Hepatocyte (in vitro differentiated cells): ENCODE measurements around the gene HECTD1. TPM values are rescaled to one million over a fixed set of nuclear protein-coding genes. Genes with fewer than 3 reads are reported as not detected.
"Not testable (repeated sequence)": the region's sequence is repeated elsewhere in the genome, so short reads cannot be mapped to it uniquely, and the experiment has no call there.

ENCODE experiments used
- DNase-seq: peaks from one replicate; pipeline ENCODE4 v3.0.0-alpha.2; 2016; ENCODE audit warnings: low spot score
- H2AFZ ChIP-seq: fragments of 200-600 bp; sonication (generic); 2 replicates; pipeline ENCODE4 v1.6.0; 2016; ENCODE audit warnings: antibody characterized with exemption, mild to moderate bottlenecking
- H3K27ac ChIP-seq: fragments of 200-600 bp; sonication (generic); 2 replicates; pipeline ENCODE4 v1.5.1; 2016; ENCODE audit warnings: mild to moderate bottlenecking
- H3K27me3 ChIP-seq: fragments of 200-600 bp; sonication (generic); 2 replicates; pipeline ENCODE4 v1.6.1; 2016
- H3K36me3 ChIP-seq: fragments of 200-600 bp; sonication (generic); replicated peaks from 2 replicates; pipeline ENCODE4 v1.5.1; 2016; ENCODE audit warnings: low read depth; ENCODE audit not compliant: insufficient read depth
- H3K4me1 ChIP-seq: fragments of 200-600 bp; sonication (generic); 2 replicates; pipeline ENCODE4 v1.5.1; 2016; ENCODE audit warnings: mild to moderate bottlenecking, moderate library complexity; ENCODE audit not compliant: insufficient read depth
- H3K4me2 ChIP-seq: fragments of 200-600 bp; sonication (generic); 2 replicates; pipeline ENCODE4 v1.6.0; 2016
- H3K4me3 ChIP-seq: fragments of 200-600 bp; sonication (generic); 2 replicates; pipeline ENCODE4 v1.5.1; 2016; ENCODE audit warnings: mild to moderate bottlenecking
- H3K79me2 ChIP-seq: fragments of 200-600 bp; sonication (generic); 2 replicates; pipeline ENCODE4 v1.6.0; 2017; ENCODE audit warnings: mild to moderate bottlenecking
- H3K9me2 ChIP-seq: fragments of 200-600 bp; sonication (generic); replicated peaks from 2 replicates; pipeline ENCODE4 v1.6.0; 2017; ENCODE audit warnings: mild to moderate bottlenecking; ENCODE audit not compliant: insufficient read depth
- H3K9me3 ChIP-seq: fragments of 200-600 bp; sonication (generic); 2 replicates; pipeline ENCODE4 v1.5.1; 2016; ENCODE audit warnings: low read depth, mild to moderate bottlenecking
- H4K20me1 ChIP-seq: fragments of 200-600 bp; sonication (generic); 2 replicates; pipeline ENCODE4 v1.6.0; 2016; ENCODE audit warnings: mild to moderate bottlenecking; ENCODE audit not compliant: insufficient read depth, poor library complexity, severe bottlenecking
- EZH2 ChIP-seq: fragments of 200-600 bp; sonication (generic); IDR thresholded peaks from 2 replicates; pipeline ENCODE4 v1.6.1; 2016; ENCODE audit warnings: antibody characterized with exemption, mild to moderate bottlenecking, borderline replicate concordance
- EZH2phosphoT487 ChIP-seq: fragments of 200-600 bp; sonication (generic); IDR thresholded peaks from one replicate; pipeline ENCODE4 v1.6.1; 2018; ENCODE audit warnings: antibody characterized with exemption, mild to moderate bottlenecking, low read depth, moderate library complexity; ENCODE audit not compliant: unreplicated experiment, severe bottlenecking
- WGBS: methylation state at CpG from one replicate; pipeline ENCODE4 v1.1.6; 2016; ENCODE audit warnings: low lambda C conversion rate; ENCODE audit errors: missing lambda C conversion rate; 5-methylcytosine and 5-hydroxymethylcytosine counted together
- polyA plus RNA-seq: library from polyadenylated mRNA; unstranded; fragments of >200 nt; fragmentation: Nextera tagmentation; extraction: Ambion mirVana; gene quantifications from 2 replicates; pipeline ENCODE4 v1.2.1, GENCODE V29; 2016
- total RNA-seq: library from RNA; depleted of rRNA; stranded (reverse); fragments of >200 nt; gene quantifications from 2 replicates; pipeline ENCODE4 v1.2.3, GENCODE V29; 2014
- TF ChIP-seq, protein P1 (sequence below): fragments of 200-600 bp; sonication (generic); IDR thresholded peaks from 2 replicates; pipeline ENCODE4 v1.5.1; 2016; ENCODE audit warnings: antibody characterized with exemption, mild to moderate bottlenecking; ENCODE audit not compliant: poor library complexity

Gene HECTD1
- total and polyA plus RNA-seq, 2 experiments from 2014 or later = 45.2 to 159 TPM

DNA sequence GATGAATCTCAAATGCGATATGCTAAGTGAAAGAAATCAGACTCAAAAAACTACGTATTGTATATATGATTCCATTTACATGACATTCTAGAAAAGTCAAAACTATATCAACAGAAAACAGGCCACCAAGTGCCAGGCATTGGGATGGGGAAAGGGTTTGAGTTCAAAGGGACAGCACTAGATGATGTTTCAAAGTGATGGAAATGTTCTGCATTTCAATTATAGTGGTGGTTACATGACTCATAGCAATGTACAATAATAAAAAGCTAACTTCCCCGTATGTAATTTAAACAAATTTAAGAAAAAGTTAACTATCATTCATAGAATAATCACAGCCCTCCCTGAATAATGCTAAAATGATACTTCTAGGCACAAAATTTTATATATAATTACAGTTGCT is 13.5 kb downstream of the HECTD1 start:
- Histone ChIP-seq H3K9me2 (no peaks in the 10 kb centered on the region), H3K27me3 (no peaks in the 10 kb centered on the region), H3K36me3 (no peaks in the 10 kb centered on the region), H3K9me3 (no peaks in the 10 kb centered on the region), H2AFZ (no peak overlapping the region), H3K27ac (no peak overlapping the region), H3K4me1 (peaks cover 7% of the 10 kb centered on the region), H3K4me2 (no peak overlapping the region), H4K20me1 (peaks cover 60% of the 10 kb centered on the region), H3K79me2 (peaks cover 100% of the 10 kb centered on the region), H3K4me3 (no peak overlapping the region)
- no peak for DNase-seq
- TF ChIP-seq, protein P1, sequence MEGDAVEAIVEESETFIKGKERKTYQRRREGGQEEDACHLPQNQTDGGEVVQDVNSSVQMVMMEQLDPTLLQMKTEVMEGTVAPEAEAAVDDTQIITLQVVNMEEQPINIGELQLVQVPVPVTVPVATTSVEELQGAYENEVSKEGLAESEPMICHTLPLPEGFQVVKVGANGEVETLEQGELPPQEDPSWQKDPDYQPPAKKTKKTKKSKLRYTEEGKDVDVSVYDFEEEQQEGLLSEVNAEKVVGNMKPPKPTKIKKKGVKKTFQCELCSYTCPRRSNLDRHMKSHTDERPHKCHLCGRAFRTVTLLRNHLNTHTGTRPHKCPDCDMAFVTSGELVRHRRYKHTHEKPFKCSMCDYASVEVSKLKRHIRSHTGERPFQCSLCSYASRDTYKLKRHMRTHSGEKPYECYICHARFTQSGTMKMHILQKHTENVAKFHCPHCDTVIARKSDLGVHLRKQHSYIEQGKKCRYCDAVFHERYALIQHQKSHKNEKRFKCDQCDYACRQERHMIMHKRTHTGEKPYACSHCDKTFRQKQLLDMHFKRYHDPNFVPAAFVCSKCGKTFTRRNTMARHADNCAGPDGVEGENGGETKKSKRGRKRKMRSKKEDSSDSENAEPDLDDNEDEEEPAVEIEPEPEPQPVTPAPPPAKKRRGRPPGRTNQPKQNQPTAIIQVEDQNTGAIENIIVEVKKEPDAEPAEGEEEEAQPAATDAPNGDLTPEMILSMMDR = no peak
- no peak for TF ChIP-seq EZH2
- WGBS = 84% methylated on average over 3 of the region's 3 CpGs

GRCh38 chr14:31192544-31192943 is 15.0 kb downstream of the HECTD1 start:
- not testable (repeated sequence) for H3K4me2 ChIP-seq, H3K27me3 ChIP-seq, DNase-seq, H2AFZ ChIP-seq, H3K4me3 ChIP-seq, H3K4me1 ChIP-seq, H3K36me3 ChIP-seq, H3K9me2 ChIP-seq, H3K27ac ChIP-seq, H3K9me3 ChIP-seq
- WGBS = 94% methylated on average over 8 of the region's 8 CpGs
- H3K79me2 ChIP-seq = peaks cover 100% of the 10 kb centered on the region
- H4K20me1 ChIP-seq = peaks cover 57% of the 10 kb centered on the region

DNA sequence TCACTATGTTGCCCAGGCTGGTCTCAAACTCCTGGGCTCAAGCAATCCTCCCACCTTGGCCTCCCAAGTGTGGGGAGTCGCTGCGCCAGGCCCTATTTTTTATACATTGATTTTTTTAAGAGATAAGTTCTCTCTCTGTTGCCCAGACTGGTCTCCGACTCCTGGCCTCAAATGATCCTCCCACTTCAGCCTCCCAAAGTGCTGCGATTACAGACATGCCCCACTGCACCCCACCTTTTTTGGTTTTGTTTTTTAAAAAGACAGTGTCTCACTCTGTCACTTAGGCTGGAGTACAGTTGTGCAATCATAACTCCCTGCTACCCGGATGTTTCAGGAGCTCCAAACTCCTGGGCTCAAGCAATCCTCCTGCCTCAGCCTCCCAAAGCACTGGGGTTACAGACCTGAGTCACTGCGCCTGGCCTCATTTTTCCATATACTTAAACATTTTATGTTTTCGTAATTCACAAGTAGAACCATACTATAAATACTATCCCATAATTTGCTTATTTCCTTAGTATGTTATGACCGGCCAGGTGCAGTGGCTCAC is 16.8 kb downstream of the HECTD1 start:
- Histone ChIP-seq H4K20me1 (peaks cover 48% of the 10 kb centered on the region), H3K27ac (no peak overlapping the region), H3K4me1 (peaks cover 7% of the 10 kb centered on the region), H3K9me3 (no peaks in the 10 kb centered on the region), H2AFZ (no peak overlapping the region), H3K79me2 (peaks cover 99% of the 10 kb centered on the region), H3K4me2 (no peak overlapping the region), H3K27me3 (no peaks in the 10 kb centered on the region), H3K4me3 (no peak overlapping the region), H3K9me2 (no peaks in the 10 kb centered on the region), H3K36me3 (no peaks in the 10 kb centered on the region)
- TF ChIP-seq EZH2phosphoT487 (no peak), EZH2 (no peak)
- TF ChIP-seq, protein P1 = no peak
- over 99% methylated on average over 8 of the region's 8 CpGs for WGBS
- no peak for DNase-seq

- WGBS = 88% methylated on average over 3 of the region's 3 CpGs
- Histone ChIP-seq H3K27ac (no peak overlapping the region), H3K4me2 (no peak overlapping the region)
These were observed 17.4 kb downstream of the HECTD1 start for GRCh38 chr14:31190219-31190603.

More at GRCh38 chr14:31190219-31190603, 17.4 kb downstream of the HECTD1 start:
- H4K20me1 ChIP-seq = peaks cover 46% of the 10 kb centered on the region
- peaks cover 99% of the 10 kb centered on the region for H3K79me2 ChIP-seq
- no peaks in the 10 kb centered on the region for H3K36me3 ChIP-seq
- no peak overlapping the region for H3K4me3 ChIP-seq
- no peak for DNase-seq
- TF ChIP-seq, protein P1 = no peak
- no peak for TF ChIP-seq EZH2phosphoT487
- no peak for TF ChIP-seq EZH2
- H3K4me1 ChIP-seq = peaks cover 7% of the 10 kb centered on the region
- H2AFZ ChIP-seq = no peak overlapping the region
- no peaks in the 10 kb centered on the region for H3K9me2 ChIP-seq
- H3K9me3 ChIP-seq = no peaks in the 10 kb centered on the region
- H3K27me3 ChIP-seq = no peaks in the 10 kb centered on the region
